Measurements from ENCODE around the gene BORCS6.
A peak's percentile ranks its signal among the peaks of the same experiment; 100 is the strongest.

DNA sequence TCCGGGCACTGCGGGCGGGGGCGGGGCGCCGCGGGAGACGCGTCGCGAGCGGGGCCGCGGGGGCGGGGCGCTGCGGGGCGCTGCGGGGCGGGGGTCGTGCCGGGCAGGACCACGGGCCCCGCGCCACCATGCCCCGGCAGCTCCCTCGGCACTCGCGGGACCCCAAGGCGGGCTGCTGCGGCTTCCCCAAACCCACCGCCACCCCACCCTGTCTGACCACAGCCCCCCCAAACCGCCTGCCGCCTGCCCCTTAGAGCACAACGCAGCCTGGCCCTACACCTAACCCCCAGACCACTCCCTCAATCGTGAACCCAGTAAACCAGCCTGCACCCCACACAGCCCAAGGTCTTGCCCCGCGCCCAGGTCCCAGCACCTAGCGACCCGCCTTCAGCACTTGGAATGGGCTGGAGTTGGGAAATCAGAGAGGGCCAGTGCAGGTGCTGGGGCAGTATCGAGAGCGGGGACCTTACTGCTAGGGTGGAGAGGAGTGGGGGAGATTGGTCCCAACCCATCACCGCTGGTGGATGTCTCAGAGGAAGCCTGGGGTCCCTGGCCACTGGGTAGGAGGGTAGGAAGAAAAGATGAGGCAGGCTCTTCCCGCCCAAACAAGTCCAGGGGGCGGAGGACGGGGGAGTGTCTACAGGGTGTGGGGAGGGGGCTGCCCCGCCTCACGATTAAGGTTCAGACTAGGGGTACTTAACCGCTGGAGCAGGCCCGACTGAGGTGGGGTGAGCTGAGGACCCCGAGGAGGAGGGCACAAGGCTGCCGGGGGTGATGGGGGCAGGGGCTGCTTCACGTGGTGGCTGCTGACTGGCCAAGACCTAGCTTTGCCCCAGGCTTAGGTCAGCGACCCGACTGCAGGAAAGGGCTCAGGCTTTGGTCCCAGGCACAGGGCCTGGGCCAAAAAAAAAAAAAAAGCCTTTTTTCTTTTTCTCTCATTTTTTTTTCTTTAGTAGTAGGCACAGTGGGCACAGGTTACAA lies 26.7 kb downstream of the BORCS6 start:
- TF ChIP-seq RAD21 (IDR thresholded peaks at IDR 0.05) = no peak
- no peak for TF ChIP-seq GABPA (IDR thresholded peaks at IDR 0.05 in 1 of 2, conservative IDR thresholded peaks at IDR 0.05 in 1 of 2)
- TF ChIP-seq, protein P1, sequence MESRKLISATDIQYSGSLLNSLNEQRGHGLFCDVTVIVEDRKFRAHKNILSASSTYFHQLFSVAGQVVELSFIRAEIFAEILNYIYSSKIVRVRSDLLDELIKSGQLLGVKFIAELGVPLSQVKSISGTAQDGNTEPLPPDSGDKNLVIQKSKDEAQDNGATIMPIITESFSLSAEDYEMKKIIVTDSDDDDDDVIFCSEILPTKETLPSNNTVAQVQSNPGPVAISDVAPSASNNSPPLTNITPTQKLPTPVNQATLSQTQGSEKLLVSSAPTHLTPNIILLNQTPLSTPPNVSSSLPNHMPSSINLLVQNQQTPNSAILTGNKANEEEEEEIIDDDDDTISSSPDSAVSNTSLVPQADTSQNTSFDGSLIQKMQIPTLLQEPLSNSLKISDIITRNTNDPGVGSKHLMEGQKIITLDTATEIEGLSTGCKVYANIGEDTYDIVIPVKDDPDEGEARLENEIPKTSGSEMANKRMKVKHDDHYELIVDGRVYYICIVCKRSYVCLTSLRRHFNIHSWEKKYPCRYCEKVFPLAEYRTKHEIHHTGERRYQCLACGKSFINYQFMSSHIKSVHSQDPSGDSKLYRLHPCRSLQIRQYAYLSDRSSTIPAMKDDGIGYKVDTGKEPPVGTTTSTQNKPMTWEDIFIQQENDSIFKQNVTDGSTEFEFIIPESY (IDR thresholded peaks at IDR 0.05) = no peak
- TF ChIP-seq, protein P2, sequence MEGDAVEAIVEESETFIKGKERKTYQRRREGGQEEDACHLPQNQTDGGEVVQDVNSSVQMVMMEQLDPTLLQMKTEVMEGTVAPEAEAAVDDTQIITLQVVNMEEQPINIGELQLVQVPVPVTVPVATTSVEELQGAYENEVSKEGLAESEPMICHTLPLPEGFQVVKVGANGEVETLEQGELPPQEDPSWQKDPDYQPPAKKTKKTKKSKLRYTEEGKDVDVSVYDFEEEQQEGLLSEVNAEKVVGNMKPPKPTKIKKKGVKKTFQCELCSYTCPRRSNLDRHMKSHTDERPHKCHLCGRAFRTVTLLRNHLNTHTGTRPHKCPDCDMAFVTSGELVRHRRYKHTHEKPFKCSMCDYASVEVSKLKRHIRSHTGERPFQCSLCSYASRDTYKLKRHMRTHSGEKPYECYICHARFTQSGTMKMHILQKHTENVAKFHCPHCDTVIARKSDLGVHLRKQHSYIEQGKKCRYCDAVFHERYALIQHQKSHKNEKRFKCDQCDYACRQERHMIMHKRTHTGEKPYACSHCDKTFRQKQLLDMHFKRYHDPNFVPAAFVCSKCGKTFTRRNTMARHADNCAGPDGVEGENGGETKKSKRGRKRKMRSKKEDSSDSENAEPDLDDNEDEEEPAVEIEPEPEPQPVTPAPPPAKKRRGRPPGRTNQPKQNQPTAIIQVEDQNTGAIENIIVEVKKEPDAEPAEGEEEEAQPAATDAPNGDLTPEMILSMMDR (IDR thresholded peaks at IDR 0.05; ENCODE audit: low read depth, low read length, missing input control) = no peak
- TF ChIP-seq HNF4G (IDR thresholded peaks at IDR 0.05) = no peak
- peak; percentile 23 for TF ChIP-seq YY1 (IDR thresholded peaks at IDR 0.05)
- TF ChIP-seq, protein P3, sequence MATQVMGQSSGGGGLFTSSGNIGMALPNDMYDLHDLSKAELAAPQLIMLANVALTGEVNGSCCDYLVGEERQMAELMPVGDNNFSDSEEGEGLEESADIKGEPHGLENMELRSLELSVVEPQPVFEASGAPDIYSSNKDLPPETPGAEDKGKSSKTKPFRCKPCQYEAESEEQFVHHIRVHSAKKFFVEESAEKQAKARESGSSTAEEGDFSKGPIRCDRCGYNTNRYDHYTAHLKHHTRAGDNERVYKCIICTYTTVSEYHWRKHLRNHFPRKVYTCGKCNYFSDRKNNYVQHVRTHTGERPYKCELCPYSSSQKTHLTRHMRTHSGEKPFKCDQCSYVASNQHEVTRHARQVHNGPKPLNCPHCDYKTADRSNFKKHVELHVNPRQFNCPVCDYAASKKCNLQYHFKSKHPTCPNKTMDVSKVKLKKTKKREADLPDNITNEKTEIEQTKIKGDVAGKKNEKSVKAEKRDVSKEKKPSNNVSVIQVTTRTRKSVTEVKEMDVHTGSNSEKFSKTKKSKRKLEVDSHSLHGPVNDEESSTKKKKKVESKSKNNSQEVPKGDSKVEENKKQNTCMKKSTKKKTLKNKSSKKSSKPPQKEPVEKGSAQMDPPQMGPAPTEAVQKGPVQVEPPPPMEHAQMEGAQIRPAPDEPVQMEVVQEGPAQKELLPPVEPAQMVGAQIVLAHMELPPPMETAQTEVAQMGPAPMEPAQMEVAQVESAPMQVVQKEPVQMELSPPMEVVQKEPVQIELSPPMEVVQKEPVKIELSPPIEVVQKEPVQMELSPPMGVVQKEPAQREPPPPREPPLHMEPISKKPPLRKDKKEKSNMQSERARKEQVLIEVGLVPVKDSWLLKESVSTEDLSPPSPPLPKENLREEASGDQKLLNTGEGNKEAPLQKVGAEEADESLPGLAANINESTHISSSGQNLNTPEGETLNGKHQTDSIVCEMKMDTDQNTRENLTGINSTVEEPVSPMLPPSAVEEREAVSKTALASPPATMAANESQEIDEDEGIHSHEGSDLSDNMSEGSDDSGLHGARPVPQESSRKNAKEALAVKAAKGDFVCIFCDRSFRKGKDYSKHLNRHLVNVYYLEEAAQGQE (IDR thresholded peaks at IDR 0.05) = no peak

All from liver (tissue), 3 donors.